HG03432 (cell line): Measurements from ENCODE around the gene TMEM123.
A peak's percentile ranks its signal among the peaks of the same experiment; 100 is the strongest.

Source experiments
- ATAC-seq: cut with Tn5 transposase; IDR thresholded peaks from one replicate; pipeline ENCODE4 v1.9.1; 2021; ENCODE audit warnings: mild to moderate bottlenecking, moderate library complexity; ENCODE audit not compliant: unreplicated experiment

Gene TMEM123

GRCh38 chr11:102452461-102453301, at the start of gene TMEM123:
Gene TMEM123, minus strand, starts transcription at chr11:102452765. Its CDS starts 142 bp downstream, at chr11:102452623.
- ATAC-seq: peak; percentile 80

DNA sequence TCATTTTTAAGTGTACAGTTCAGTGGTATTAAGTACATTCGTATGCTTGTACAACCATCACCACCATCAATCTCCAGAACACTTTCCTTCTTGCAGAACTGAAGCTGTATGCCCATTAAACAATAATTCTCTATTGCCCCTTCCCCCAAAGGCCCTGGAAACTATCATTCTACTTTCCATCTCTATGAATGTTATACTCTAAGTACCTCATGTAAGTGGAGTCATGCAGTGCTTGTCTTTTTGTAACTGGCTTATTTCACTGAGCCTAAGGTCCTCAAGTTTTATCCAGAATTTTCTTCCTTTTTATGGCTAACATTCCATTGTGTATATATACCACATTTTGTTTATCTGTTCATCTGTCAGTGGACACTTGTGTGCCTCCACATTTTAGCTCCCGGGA, 48.3 kb upstream of the TMEM123 start:
- ATAC-seq: no peak

DNA sequence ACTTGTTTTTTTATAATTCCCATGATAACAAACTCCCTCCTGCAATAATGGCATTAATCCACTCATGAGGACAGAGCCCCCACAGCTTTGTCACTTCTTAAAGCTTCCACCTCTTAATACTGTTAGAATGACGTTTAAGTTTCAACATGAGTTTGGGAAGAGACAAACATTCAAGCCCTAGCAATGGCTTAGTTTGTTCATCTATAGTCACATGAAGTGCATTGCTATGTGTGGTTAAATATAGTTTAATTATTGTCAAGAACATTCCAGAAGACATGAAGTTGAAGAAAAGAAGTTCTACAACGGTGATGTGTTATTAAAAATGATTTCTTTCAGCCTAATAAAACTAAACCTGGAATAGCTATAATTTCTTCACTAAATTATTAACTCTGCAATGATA, 47.4 kb upstream of the TMEM123 start:
- no peak for ATAC-seq

- no peak for ATAC-seq
Measured at GRCh38 chr11:102499151-102499550, 46.6 kb upstream of the TMEM123 start.

- ATAC-seq: no peak
Measured at GRCh38 chr11:102497061-102497460, 44.5 kb upstream of the TMEM123 start.

GRCh38 chr11:102495161-102496042, 42.8 kb upstream of the TMEM123 start:
- peak; percentile 91 for ATAC-seq

GRCh38 chr11:102494216-102494615, 41.7 kb upstream of the TMEM123 start:
- ATAC-seq: no peak

DNA sequence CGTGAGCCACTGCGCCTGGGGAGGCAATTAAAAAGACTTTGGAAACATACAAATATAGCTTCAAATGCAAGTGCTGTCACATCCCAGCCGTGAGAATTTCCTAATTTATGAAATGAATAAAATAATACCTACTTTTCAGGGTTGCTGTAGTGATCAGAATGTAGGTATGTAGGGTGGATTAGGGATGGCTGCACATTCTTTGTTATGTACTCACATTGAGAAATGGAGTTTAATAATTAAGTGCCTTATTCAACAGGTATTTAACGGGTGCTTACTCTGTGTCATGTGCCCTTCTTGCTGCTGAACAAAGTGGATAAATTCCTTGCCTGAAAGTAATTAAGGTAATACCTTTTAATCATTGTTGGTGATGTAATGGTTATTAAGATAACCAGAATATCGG, 41.0 kb upstream of the TMEM123 start:
- no peak for ATAC-seq

DNA sequence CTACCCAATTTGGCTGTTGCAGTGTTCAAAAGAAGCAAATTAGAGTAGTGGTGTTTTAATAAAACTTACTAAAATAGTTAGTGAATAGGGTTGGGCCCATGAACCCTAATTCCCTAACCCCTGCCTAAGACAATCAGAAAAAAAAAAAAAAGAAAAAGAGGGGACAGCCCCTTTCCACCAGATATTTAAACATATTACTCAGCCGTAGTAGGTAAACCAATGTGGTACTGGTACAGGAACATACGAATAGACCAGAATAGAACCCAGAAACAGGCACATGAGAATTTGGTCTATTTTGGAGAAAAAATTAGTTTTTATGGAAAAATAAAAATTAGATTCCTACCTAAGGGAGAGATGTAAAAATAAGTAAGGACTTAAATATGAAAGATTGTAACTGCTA, 39.4 kb upstream of the TMEM123 start:
- no peak for ATAC-seq

DNA sequence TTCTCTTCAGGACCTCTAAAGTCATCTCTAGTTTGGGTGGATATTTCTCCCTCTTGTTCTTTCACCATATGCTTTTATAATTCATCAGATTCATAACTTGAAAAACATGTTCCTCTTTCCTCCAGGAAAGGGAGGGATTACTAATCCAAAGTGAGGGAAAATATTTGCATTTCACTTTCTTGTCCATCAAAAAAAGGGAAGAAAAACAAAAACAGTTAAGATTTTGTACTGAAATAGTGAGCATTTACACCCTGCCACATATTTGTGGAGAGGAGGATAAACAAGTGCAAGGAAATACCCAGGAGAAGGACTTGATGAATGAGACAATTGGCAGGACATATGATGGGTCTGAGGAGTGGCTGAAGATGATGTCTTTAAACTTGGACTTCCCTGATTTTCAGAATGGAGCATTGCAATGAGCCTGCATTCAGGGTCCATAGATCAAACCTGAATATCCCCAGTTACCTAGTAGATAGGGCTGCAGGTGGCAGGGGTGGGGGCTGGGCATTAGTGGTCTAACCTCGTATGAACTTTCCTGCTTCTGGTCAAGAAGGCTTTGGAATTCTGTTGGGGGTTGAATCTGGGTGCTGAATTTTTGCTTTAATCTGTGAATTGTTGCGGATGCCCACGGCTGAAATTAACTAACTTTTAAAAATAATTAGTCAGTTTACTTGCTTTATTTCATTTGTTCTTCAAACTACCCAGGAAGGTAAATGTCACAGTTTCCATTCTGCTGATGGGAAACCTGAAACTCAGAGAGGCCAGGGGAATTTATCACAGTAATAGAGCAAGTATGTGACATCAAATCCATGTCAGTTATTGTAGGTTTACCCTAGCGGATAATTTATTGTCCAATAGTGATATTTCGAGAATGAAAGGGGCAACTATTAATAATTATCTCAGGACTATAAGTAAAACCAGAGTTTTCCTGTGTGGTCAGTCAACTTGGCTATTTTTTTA, 36.9 kb upstream of the TMEM123 start:
- ATAC-seq: no peak

GRCh38 chr11:102488208-102488607, 35.6 kb upstream of the TMEM123 start:
- ATAC-seq: peak; percentile 71

GRCh38 chr11:102487214-102487613, 34.6 kb upstream of the TMEM123 start:
- no peak for ATAC-seq

DNA sequence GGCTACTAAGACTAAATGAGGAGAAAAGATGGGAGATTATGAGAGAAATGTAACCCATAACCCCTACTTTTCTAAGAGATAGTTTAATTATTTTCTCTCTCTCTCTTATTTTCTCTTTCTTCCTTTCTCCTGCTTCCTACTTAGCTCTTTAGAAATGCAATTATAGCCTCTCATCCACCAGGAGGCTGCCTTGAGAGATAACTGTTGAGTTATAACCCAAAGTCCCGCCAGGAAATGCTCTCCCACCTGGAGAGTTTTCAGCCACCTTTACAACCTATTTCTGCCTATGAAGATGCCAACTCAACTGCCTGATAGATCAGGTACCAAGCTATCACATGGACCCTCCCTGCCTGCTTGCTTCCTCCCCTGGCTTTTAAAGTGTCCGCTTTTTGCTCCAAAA, 34.0 kb upstream of the TMEM123 start:
- ATAC-seq: no peak

DNA sequence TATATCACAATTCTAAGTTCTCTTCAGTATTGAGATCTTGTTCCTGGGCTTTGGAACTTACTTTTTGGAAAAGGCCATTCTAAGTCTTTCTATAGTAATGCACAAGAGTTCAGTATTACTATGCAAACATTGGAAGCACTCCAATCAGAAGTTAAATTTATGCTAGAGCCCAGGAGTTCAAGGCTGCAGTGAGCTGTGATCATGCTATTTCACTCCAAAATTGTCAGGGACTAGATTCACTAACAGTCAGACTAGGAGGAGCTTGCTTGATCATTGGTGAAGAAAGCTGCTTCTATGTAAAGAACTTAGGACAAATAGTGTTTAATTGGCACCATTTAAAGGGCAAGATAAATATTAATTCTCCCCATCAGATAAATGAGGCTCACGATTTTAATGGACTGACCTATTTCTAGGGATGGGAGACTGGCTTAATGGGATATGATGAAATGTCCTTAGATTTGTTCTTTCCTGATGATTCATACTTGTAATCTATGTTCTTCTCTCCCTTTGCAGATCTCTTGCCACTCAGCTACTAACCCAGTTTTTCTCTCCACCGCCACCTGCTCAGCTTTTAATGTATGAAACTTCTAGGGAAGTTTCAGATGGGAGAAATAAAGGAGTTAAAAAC, 32.6 kb upstream of the TMEM123 start:
- no peak for ATAC-seq

- no peak for ATAC-seq
Measured at GRCh38 chr11:102482433-102482832, 29.9 kb upstream of the TMEM123 start.

DNA sequence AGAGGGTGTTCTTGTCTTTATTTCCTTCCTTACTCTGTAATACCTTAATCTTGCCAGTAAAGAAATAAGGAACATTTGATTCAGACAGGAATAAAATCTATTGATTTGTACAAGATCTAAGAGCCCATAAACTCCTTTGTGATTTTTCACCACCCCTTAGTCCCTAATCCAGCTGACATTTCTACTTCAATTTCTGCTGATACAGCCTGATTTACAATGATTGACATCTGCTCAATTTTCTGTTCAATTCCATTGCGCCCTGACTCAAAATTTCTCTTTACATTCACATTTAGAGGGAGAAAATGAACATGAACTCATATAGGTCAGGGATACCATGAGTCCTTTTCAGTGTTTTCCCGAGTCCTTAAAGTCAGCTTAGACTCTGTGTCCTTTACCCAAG, 27.2 kb upstream of the TMEM123 start:
- no peak for ATAC-seq

- ATAC-seq: no peak
Measured at GRCh38 chr11:102478673-102479299, 26.2 kb upstream of the TMEM123 start.

- peak; percentile 46 for ATAC-seq
Measured at GRCh38 chr11:102476812-102477211, 24.2 kb upstream of the TMEM123 start.

GRCh38 chr11:102476069-102476468, 23.5 kb upstream of the TMEM123 start:
- ATAC-seq: no peak

GRCh38 chr11:102473543-102473942, 21.0 kb upstream of the TMEM123 start:
- no peak for ATAC-seq
